HG02840 (cell line): Measurements from ENCODE around the gene OR1K1.
"Not testable (repeated sequence)": the region's sequence is repeated elsewhere in the genome, so short reads cannot be mapped to it uniquely, and the experiment has no call there.

Experiments
- ATAC-seq: cut with Tn5 transposase; IDR thresholded peaks from one replicate; pipeline ENCODE4 v1.9.1; 2021; ENCODE audit warnings: mild to moderate bottlenecking, moderate library complexity, moderate number of reproducible peaks; ENCODE audit not compliant: unreplicated experiment, low FRiP score

The OR1K1 gene

DNA sequence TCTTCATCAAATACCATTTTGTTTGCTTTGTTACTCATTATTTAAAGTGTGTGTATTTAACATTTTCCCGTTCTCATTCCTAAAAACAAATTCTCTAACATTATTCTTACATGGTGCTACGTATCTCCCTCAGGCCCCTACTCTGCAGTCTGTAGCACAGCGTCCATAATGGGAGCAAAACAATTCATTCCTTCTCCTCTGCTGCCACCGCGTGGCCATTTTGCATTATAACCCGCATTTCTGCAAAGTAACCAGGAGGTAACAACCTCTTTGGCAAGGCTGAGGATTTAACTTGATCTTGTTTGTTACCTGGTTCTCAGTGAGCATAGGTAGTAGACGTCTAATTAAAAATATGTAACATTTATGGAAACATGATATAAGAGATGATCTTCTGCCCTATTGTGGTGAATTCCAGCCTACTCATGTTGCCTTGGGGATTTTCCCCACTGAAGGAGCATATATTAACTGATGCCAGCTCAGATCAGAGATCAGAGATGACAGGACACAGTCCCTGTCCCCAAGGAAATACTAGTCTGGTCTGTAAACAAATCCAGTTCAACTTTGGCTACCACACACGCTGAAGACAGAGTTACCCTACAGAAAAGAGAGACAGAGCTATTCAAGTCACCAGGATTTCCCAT, 10.5 kb downstream of the OR1K1 start:
- ATAC-seq = no peak

DNA sequence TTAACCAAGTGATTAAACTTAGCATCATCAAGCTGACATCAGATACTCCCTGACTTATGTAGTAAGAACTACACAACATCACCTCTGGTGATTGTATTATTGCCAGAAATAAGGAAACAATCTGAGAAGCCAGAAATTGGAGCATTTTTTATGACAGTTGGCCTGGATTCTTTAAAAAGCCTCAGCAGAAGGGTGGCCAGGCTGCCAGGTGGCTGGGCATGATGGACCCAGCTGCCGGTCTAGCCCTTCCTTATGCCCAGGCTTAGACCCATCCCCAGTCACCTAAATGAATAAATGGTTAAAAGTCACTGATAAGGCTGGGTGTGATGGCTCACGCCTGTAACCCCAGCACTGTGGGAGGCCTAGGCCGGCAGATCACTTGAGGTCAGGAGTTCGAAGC, 12.8 kb downstream of the OR1K1 start:
- ATAC-seq = no peak

DNA sequence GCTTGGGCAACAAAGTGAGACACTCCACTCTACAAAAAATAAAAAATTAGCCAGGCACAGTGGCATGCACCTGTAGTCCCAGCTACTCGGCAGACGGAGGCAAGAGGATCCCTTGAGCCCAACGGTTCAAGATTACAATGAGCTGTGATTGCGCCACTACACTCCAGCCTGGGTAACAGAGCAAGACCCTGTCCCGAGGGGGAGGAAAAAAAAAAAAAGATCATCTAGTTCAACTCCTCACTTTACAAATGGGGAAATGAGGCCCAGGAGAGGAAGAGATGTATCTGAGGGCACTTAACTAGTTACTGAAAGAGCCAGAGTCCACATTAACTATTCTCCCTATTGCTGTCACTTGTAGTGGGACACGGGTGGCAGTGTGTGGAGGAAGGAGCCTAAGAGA, 14.6 kb downstream of the OR1K1 start:
- no peak for ATAC-seq

DNA sequence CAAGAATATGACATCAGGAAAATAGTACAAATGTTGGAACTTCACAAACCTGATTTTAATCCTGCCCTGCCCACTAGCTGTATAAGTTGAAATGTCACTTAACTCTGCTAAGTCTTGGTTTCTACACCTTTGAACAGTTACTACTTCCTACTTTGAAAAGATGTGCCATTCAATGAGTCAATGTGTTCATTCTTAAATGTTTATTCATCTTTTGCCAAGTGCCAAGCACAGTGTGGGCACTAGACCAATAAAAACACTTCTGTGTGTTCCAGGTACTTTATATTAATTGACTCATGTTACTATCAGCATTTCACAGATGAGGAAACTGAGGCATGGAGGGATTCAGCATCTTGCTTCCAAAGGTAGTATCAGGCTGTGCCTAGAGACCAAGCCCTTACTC, 15.6 kb downstream of the OR1K1 start:
- no peak for ATAC-seq

DNA sequence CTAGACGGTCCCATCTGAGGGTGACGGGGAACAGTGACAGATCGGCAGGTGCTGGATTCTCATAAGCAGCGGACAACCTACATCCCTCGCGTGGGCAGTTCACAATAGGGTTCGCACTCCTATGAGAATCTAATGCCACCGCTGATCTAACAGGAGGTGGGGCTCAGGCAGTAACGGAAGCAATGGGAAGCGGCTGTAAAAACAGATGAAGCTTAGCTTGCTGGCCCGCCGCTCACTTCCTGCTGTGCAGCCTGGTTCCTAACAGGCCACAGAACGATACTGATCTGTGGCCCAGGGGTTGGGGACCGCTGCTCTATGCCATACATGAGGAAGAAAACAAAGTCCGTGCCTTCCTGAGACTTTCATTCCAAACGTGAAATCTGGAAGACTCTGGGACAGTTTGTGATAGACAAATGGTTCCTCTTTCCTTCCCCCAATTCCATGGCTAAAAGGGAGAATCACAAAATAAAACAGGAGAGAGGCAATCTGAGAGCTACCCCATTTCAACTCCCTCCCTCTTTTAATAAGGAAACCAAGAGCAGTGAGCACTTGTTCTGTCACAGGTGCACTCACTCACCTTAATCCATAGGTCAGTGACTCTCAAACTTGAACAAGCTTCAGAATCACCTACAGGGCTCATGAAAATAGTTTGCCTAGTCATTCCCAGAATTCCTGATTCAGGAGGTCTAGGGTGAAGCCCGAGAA, 16.4 kb downstream of the OR1K1 start:
- no peak for ATAC-seq

DNA sequence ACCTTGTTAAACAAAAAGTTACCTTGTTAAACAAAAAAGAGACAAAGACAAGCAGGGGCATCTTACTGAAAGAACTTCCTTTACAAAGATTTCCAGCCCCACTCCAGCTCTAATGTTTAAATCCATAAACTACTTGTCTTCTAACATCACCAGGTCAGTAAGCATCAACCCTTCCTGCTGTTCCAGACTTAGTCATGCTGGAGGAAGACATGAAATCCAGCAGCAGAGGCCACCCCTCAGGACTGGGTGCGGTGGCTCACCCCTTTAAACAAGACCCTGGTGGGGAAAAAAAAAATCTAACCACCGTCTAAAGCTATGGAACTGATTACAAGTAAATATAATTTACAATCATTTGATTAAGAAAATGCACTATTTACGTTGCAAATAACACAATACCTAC, 19.4 kb downstream of the OR1K1 start:
- no peak for ATAC-seq

DNA sequence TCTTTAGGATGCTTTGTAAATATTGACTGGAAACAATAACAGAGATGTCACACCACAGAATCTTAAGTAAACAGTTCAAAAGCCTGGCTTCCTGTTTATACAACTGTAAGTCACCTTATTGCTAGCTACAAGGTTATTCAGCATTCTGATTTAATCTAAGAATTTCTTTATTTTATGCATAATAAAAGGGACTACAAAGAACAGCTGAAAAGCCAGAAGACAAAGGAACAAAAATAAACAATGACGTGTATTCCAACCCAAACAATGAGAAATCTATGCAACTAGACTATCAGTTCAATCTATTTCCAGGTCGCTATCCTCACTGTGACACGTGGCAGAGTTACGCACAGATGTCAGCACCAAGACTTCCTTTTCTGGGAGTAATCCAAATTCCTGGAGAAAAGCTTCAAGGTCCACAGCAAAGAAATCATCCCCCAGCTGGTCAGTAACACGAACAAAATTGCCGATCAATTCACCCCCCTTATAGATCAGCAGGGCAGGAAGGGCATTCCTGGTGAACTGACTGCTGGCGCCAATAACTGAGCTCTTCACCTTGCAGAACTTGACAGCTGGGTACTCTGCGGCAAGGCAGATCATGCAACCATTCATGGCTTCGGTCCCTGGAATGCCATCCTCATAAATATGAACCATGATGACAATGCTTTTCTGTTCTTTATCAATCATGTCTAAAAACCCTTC, 20.0 kb downstream of the OR1K1 start:
- no peak for ATAC-seq

DNA sequence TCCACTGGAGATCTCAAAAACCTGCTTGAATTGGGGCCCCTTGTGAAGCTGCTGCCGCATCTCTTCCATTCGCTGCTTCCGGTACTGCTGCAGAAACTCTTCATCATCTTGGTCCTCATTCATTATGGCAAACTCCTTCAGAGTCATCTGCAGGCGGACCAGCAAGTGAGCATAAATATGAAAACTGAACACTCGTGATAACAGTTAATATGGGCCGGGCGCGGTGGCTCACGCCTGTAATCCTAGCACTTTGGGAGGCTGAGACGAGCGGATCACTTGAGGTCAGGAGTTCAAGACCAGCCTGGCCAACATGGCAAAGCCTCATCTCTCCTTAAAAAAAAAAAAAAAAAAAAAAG, 20.5 kb downstream of the OR1K1 start:
- ATAC-seq = no peak

DNA sequence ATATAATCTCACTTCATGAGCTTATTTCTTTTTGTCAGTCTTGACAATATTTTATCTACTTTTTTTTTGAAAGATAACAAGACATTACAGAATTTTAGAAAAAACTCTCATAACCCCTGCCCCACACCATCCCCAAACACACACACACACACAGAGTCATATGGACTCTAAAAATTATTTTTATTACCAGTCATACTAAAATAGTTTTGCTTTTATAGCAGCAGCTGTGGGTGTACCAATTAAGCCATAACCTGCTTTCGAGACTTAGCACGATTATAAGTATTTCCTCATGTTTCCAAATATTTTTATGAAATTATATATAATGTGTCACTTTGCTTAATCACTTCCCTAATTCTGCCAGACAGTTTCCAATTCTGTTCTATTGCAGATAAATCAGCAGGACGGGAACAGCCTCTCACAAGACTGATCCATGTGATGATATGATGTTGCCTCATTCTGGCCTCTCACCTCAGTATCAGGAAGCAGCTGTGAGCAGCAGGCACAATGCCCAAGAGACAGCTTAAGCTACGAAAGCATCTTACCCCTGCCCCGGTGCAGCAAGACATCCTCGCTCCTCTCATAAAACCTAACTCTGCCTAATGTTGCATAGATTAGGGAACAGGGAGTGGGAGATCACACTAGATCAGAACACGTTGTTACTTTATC, 21.5 kb downstream of the OR1K1 start:
- ATAC-seq = no peak

DNA sequence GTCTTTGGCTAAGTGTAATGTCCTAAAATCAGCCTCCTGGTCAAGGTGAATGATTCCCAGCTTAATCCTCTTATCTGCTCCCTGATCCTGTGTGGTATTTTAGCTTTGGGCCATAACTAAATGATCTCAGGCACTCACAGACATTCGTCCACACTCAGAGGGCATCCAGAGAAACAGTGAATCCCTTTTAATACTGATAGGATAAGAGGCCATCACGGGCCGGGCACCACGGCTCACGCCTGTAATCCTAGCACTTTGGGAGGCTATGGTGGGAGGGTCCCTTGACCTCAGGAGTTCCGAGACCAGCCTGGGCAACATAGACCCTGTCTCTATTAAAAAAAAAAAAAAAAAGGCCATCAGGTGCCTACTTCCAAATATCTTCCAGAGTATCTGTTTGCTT, 22.1 kb downstream of the OR1K1 start:
- ATAC-seq = no peak

DNA sequence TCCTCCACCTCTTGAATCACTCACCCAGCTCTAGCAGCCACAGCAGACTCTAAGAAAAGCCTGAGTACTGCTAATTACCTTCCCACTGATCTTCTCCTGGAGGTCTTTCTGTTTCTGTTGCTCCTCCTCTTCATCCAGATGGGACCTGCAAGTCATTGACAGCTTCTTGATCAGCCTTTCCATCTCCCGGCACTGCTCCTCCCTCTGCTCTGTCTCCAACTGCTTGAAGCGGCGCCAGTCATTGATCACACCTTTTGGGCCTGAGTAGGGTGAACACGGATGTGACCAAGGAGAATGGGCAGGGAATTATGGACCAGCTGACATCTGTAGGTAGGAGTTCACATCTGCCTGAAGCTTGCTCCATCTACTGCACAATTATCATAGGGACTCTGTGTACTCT, 23.0 kb downstream of the OR1K1 start:
- no peak for ATAC-seq

DNA sequence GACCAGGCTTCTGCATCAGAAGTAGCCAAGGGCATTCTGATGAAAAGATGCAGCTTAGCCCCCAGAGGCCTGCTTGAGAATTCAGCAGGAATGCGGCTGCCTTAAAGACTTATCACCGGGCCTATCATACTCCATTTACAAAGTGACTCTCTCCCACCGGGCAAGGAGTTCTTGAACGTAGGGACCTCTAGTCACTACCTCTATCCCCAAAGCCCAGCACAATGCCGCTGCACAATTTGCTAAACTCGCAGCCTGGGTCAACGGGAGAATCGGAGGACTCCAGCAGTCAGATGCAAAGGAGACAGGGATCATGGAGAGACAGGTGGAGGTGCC, 27.8 kb downstream of the OR1K1 start:
- ATAC-seq = peak; percentile 11

DNA sequence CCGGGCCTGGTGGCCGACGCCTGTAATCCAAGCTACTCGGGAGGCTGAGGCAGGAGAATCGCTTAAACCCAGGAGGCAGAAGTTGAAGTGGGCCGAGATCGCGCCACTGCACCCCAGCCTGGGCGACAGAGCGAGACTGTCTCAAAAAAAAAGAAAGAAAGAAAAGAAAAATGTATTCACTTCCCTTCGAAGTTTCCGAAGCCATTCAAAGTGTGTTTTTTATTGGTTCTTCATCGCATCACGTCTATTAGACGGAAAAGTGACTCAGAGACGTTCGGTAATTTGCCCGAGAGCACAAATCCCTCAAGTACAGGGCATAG, 29.0 kb downstream of the OR1K1 start:
- not testable (repeated sequence) for ATAC-seq

DNA sequence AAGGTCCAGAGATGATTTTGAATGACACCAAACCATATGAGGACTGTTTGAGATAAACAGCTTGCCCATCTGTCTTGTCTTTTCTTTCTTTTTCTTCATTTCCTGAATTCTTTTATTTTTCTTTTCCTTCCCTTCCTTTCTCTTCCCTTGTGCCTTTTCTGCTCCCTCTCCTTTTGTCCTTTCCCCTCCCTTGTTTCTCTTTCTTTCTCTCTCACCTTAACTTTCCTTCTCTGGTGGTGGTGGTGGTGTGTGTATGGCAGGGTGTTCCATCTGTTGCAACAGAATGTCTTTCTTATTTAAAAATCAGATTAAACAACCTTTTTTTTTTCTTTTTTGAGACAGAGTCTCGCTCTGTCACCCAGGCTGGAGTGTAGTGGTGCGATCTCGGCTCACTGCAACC, 32.3 kb downstream of the OR1K1 start:
- ATAC-seq = no peak

DNA sequence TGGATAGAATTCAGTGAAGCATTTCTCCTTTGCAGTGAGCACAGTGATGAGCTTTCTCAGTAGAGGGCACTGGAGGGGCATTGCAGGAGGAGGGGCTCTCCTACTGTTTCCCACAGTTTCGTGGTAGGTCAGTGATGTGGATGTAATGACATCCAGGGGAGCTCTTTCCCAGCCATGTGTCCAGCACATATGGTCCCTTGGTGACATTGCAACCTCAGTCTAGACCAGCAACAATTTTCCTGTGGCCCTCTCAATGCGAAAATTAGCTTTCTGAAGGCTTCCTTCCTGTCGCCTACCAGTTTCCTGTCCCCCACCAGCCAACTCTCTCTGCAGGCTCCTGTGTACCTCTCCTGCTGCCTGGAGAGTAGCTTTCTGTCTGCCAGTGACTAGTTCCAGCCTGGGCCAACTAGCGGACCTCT, 35.4 kb downstream of the OR1K1 start:
- no peak for ATAC-seq

DNA sequence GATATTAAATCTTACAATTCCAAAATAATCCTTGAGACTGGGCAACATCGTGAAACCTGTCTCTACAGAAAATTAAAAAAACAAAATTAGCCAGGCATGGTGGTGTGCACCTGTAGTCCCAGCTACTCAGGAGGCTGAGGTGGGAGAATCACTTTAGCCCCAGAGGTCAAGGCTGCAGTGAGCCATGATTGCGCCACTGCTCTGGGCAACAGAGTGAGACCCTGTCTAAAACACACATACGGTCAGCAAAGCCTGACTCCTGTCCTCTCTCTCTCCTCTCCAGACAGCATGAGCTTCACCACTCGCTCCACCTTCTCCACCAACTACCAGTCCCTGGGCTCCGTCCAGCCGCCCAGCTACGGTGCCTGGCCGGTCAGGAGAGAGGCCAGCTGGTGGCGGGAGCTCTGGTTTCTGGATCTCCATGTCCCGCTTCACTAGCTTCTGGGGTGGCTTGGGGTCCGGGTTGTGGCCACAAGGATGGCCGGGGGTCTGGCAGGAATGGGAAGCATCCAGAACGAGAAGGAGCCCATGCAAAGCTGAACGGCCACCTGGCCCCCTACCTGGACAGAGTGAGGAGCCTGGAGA, 37.4 kb downstream of the OR1K1 start:
- no peak for ATAC-seq

DNA sequence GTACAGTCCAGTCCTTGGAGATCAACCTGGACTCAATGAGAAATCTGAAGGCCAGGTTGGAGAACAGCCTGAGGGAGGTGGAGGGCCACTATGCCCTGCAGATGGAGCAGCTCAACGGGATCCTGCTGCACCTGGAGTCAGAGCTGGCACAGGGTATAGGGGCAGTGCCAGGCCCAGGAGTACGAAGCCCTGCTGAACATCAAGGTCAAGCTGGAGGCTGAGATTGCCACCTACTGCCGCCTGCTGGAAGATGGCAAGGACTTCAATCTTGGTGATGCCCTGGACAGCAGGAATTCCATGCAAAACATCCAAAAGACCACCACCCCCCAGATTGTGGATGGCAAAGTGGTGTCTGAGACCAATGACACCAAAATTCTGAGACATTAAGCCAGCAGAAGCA, 38.5 kb downstream of the OR1K1 start:
- not testable (repeated sequence) for ATAC-seq

DNA sequence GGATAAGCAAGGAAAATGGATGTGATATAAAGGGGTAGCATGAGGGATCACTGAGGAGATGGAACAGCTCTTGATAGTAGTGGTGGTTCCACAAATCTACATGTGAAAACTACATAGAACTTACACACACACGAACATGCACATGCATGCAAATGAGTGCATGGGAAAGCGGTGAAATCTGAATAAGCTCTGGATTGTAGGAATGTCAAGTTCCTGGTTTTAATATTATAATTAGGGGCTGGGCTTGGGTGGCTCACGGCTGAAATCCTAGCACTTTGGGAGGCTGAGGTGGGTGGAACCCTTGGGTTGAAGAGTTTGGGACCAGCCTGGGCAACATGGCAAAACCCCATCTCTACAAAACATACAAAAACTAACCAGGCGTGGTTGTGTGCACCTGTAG, 41.6 kb downstream of the OR1K1 start:
- no peak for ATAC-seq

DNA sequence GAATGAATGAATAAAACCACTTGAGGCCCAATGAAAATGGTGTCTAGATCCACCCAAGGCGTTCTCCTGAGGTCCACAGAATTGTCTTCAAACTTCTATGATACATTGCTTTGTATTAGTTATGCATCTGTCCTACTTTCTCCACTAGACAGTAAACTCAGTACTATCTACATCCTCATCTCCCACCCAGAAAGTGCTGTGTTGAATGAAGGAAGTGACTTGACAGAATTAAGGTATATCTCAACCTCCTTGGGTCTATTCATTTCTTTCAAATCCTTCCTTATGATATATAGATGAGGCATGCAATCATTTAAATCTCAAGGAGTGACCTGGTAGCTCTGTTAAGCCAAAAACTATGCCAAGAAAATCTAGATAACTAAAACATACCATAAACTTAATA, 44.2 kb downstream of the OR1K1 start:
- ATAC-seq = no peak

DNA sequence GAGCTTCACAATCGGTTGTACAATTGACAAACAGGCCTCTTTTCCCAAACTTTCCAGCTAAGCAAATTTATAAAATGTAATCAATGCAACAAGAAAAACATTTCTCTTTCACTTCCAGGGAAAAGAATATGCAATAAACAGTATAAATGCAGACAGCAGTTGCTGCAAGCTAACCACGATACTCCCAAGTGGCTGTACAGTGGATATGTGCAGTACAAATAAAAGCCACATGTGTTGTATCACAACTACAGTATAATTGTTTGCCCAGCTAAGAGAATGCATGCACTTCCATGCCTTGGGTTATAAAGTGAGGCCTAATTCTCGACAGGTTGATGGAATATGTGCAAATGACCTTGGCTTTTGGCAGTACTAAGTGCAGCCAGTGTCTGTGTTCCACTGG, 45.2 kb downstream of the OR1K1 start:
- ATAC-seq = no peak

DNA sequence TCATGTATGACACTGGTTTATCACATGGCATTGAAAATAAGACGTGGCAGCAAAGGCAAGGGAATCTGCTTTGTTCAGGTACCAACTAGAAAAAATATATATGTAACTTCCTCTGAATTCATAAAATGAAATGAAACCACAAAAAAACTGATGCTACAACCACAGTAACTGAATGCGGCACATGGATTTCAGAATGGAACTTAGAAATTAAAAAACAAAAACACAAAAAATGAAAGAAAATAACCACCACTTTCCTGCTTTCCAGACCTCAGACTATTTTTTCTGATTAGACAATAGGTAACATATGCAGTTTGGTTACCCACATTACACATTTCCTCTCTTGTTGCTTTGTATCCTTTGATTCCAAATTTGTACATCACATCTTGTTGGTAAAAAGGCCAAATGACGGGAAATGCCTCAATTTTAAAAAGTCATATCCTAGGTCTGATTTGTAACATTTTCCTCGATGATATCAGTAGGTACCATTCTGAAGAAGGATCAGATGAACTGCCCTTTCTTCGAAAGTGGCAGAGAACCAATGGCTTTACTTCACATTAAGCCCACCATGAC, 46.5 kb downstream of the OR1K1 start:
- ATAC-seq = no peak
